PC-3 (cell line): ENCODE results near the gene LDLRAD1. TPM values are rescaled to one million over a fixed set of nuclear protein-coding genes. Genes with fewer than 3 reads are reported as not detected.

Experiments used
- ATAC-seq: fragments of 200-7000 bp; cut with Tn5 transposase; 2 replicates; pipeline ENCODE4 v1.9.1; 2020; ENCODE audit warnings: mild to moderate bottlenecking, moderate library complexity
- BruUV-seq: library from RNA; stranded (reverse); fragments of 400-500 nt; replicated peaks from 2 replicates; lab custom pipeline; 2021; lab: Mats Ljungman, UMichigan
- CTCF ChIA-PET: fragments of 300-600 bp; sonication (Branson Sonifier 250); formaldehyde crosslinking; loops from one replicate; lab custom pipeline; 2022; ENCODE audit warnings: antibody characterized with exemption; lab: Charles Lee
- POLR2A ChIA-PET: fragments of 300-600 bp; sonication (Branson Sonifier 250); formaldehyde crosslinking; loops from one replicate; lab custom pipeline; 2022; ENCODE audit warnings: antibody characterized with exemption; ENCODE audit not compliant: unreplicated experiment; lab: Charles Lee
- DNase-seq: peaks from one replicate; pipeline ENCODE4 v3.0.0-alpha.2; 2015
- H2AFZ ChIP-seq: fragments of 300-600 bp; sonication (generic); 2 replicates; pipeline ENCODE4 v1.6.0; 2016; ENCODE audit warnings: antibody characterized with exemption, low read length
- H3F3A ChIP-seq: fragments of 300-600 bp; sonication (generic); one replicate; pipeline ENCODE4 v1.6.0; 2017; ENCODE audit warnings: antibody characterized with exemption, low read length, control low read depth, mild to moderate bottlenecking; ENCODE audit not compliant: unreplicated experiment
- H3K27ac ChIP-seq: fragments of 300-600 bp; sonication (generic); 2 replicates; pipeline ENCODE4 v1.5.1; 2016; ENCODE audit warnings: mild to moderate bottlenecking, low read length
- H3K27me3 ChIP-seq: fragments of 300-600 bp; sonication (generic); 2 replicates; pipeline ENCODE4 v1.6.1; 2016; ENCODE audit warnings: low read length, mixed read lengths
- H3K36me3 ChIP-seq: fragments of 300-600 bp; sonication (generic); 2 replicates; pipeline ENCODE4 v1.6.1; 2016; ENCODE audit warnings: low read depth, mixed run types, low read length, mixed read lengths
- H3K4me1 ChIP-seq: fragments of 300-600 bp; sonication (generic); 2 replicates; pipeline ENCODE4 v1.5.1; 2016; ENCODE audit warnings: low read length; ENCODE audit not compliant: insufficient read depth
- H3K4me2 ChIP-seq: fragments of 300-600 bp; sonication (generic); 2 replicates; pipeline ENCODE4 v1.6.0; 2016; ENCODE audit warnings: low read length
- H3K4me3 ChIP-seq: fragments of 300-600 bp; sonication (generic); 2 replicates; pipeline ENCODE4 v1.5.1; 2016; ENCODE audit warnings: mild to moderate bottlenecking, low read length, mixed read lengths
- H3K79me2 ChIP-seq: fragments of 300-600 bp; sonication (generic); 2 replicates; pipeline ENCODE4 v1.6.1; 2017; ENCODE audit warnings: low read length, mixed read lengths
- H3K9ac ChIP-seq: fragments of 300-600 bp; sonication (generic); 2 replicates; pipeline ENCODE4 v1.6.0; 2016; ENCODE audit warnings: mild to moderate bottlenecking, low read length
- H3K9me2 ChIP-seq: fragments of 300-600 bp; sonication (generic); replicated peaks from 2 replicates; pipeline ENCODE4 v1.6.1; 2016; ENCODE audit warnings: mixed run types, low read length, mixed read lengths
- H3K9me3 ChIP-seq: fragments of 300-600 bp; sonication (generic); 2 replicates; pipeline ENCODE4 v1.6.1; 2016; ENCODE audit warnings: low read length, mixed read lengths
- H4K20me1 ChIP-seq: fragments of 300-600 bp; sonication (generic); 2 replicates; pipeline ENCODE4 v1.6.1; 2016; ENCODE audit warnings: low read length, mixed read lengths
- EZH2 ChIP-seq: fragments of 300-600 bp; sonication (generic); IDR thresholded peaks from one replicate; pipeline ENCODE4 v1.6.1; 2017; ENCODE audit warnings: antibody characterized with exemption, mild to moderate bottlenecking, low read length; ENCODE audit not compliant: unreplicated experiment
- EZH2phosphoT487 ChIP-seq: fragments of 300-600 bp; sonication (generic); IDR thresholded peaks from 2 replicates; pipeline ENCODE4 v1.6.1; 2018; ENCODE audit warnings: mild to moderate bottlenecking, antibody characterized with exemption, low read length, borderline replicate concordance
- intact Hi-C: fragments of 100-400 bp; cut with micrococcal nuclease; formaldehyde crosslinking; loops from 2 replicates; pipeline ENCODE4 v1.9.0; 2023
- total RNA-seq: library from RNA; depleted of rRNA; stranded (reverse); fragments of >200 nt; gene quantifications from 2 replicates; pipeline ENCODE4 v1.2.3, GENCODE V29; 2014
- TF ChIP-seq, protein P1 (sequence below): fragments of 300-600 bp; sonication (generic); conservative IDR thresholded peaks from 2 replicates; pipeline ENCODE4 v1.5.1; 2017; ENCODE audit warnings: antibody characterized with exemption, low read depth, mild to moderate bottlenecking, low read length

LDLRAD1 gene
- total RNA-seq, 1 experiment from 2014 or later, result not detected

DNA sequence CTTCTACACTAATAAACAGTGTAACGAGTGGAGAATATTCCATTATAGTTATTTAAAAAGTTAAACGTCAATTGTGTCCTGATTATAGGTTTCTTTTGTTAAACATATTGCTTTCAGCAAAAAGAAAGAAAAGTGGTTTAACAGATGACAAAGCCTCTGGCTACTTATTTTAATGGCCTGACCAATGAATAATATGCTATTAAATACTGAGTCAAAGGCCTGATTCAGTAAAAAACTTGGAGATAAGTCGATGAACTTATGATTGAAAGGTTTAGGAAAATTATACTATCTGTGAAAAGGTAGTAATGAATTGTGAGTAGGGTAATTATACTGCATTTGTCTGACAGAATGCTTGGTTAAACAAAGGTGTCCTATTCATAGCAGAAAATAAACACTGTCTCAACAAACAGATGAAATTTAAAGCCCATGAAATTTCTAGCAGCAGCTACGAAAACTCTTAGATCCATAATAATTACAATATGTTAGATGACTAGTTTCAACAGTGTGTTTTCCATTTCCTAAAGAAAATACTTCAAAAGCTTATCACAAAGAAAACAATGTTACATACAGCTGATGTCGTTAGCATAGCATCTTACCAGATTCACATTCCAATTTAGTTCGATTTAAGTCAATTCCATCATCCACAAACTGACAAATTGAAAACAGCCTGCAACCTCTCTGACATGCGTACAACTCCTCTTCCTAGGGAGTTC is 28.8 kb upstream of the LDLRAD1 start:
- Histone ChIP-seq H3K4me2 (no peak overlapping the region), H3K4me1 (peaks cover 24% of the 10 kb centered on the region), H3K27me3 (no peaks in the 10 kb centered on the region), H3K9me2 (no peaks in the 10 kb centered on the region), H3K9ac (no peak overlapping the region), H3K9me3 (no peaks in the 10 kb centered on the region), H3K27ac (no peak overlapping the region), H3K36me3 (peaks cover 14% of the 10 kb centered on the region; the same call in 1 of the 2 replicates), H2AFZ (no peak overlapping the region), H4K20me1 (0 out of 2 replicates have a peak, but pooled peaks cover 5% of the 10 kb centered on the region), H3K79me2 (peaks cover 55% of the 10 kb centered on the region), H3K4me3 (no peak overlapping the region), H3F3A (no peaks in the 10 kb centered on the region)
- peak; percentile 35; the same call in 1 of the 2 replicates for ATAC-seq
- TF ChIP-seq EZH2phosphoT487 (no peak), EZH2 (no peak)
- TF ChIP-seq, protein P1, sequence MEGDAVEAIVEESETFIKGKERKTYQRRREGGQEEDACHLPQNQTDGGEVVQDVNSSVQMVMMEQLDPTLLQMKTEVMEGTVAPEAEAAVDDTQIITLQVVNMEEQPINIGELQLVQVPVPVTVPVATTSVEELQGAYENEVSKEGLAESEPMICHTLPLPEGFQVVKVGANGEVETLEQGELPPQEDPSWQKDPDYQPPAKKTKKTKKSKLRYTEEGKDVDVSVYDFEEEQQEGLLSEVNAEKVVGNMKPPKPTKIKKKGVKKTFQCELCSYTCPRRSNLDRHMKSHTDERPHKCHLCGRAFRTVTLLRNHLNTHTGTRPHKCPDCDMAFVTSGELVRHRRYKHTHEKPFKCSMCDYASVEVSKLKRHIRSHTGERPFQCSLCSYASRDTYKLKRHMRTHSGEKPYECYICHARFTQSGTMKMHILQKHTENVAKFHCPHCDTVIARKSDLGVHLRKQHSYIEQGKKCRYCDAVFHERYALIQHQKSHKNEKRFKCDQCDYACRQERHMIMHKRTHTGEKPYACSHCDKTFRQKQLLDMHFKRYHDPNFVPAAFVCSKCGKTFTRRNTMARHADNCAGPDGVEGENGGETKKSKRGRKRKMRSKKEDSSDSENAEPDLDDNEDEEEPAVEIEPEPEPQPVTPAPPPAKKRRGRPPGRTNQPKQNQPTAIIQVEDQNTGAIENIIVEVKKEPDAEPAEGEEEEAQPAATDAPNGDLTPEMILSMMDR, result no peak
- BruUV-seq, result no TSS peak
- ChIA-PET CTCF (no interaction called here), POLR2A (no interaction called here)
- intact Hi-C loops, result no loop called here
- no peak for DNase-seq

DNA sequence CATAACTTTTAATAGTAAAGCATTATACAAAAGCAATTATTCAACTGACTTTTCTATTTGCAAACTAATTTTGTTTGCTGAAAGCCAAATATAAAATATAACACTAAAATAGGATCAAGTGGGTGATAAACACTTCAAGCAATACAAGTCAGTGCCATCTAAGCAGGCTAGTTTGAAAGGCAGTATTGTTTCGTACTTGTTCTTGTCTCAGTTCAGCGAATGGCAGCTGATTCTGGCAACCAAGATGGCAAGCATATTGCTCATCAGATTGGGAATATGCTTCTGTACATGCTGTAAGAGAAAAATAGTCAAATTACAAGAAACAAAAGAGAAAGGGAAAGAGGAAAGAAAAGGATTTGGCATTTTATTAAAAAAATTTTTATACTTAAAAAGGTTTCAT is 27.5 kb upstream of the LDLRAD1 start:
- ChIA-PET POLR2A (no interaction called here), CTCF (no interaction called here)
- Histone ChIP-seq H3K9ac (no peak overlapping the region), H3F3A (no peaks in the 10 kb centered on the region), H4K20me1 (0 out of 2 replicates have a peak, but pooled peaks cover 5% of the 10 kb centered on the region), H2AFZ (no peak overlapping the region), H3K4me1 (peaks cover 15% of the 10 kb centered on the region), H3K36me3 (peaks cover 27% of the 10 kb centered on the region; the same call in 1 of the 2 replicates), H3K79me2 (peaks cover 41% of the 10 kb centered on the region), H3K4me3 (no peak overlapping the region), H3K9me3 (no peaks in the 10 kb centered on the region), H3K4me2 (no peak overlapping the region), H3K27me3 (no peaks in the 10 kb centered on the region), H3K27ac (no peak overlapping the region), H3K9me2 (no peaks in the 10 kb centered on the region)
- intact Hi-C loops, result no loop called here
- BruUV-seq, result no TSS peak
- DNase-seq, result no peak
- TF ChIP-seq, protein P1, result no peak
- no peak for TF ChIP-seq EZH2
- TF ChIP-seq EZH2phosphoT487, result no peak
- no peak for ATAC-seq

DNA sequence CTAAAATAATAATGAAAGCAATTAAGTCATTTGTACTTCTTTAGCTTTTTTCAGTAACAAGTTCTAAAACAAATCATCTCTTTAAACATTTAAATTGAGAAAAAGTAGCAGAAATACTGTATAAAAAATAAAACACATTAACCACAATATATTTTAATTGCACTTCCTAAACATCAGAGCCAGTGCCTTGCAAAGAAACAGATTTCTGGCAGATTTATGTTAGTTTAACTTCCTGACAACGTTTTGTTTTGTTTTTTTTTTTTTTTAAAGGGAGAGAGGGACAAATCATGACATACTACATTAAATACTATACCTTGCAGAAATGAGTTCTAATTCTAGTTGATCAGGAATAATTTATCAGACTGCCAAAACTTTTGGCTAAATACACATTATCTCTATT is 23.8 kb upstream of the LDLRAD1 start:
- Histone ChIP-seq H3K4me2 (no peak overlapping the region), H3K36me3 (peaks cover 39% of the 10 kb centered on the region; the same call in 1 of the 2 replicates), H3K4me3 (no peak overlapping the region), H3K9me2 (no peaks in the 10 kb centered on the region), H3F3A (no peaks in the 10 kb centered on the region), H3K9me3 (no peaks in the 10 kb centered on the region), H4K20me1 (0 out of 2 replicates have a peak, but pooled peaks cover 1% of the 10 kb centered on the region), H3K9ac (no peak overlapping the region), H2AFZ (no peak overlapping the region), H3K4me1 (peaks cover under 1% of the 10 kb centered on the region; the same call in 1 of the 2 replicates), H3K27me3 (no peaks in the 10 kb centered on the region), H3K27ac (no peak overlapping the region), H3K79me2 (peaks cover 6% of the 10 kb centered on the region; the same call in 1 of the 2 replicates)
- BruUV-seq, result no TSS peak
- DNase-seq, result no peak
- ChIA-PET CTCF (no interaction called here), POLR2A (no interaction called here)
- TF ChIP-seq EZH2, result no peak
- TF ChIP-seq, protein P1, result no peak
- no peak for ATAC-seq
- intact Hi-C loops, result no loop called here
